Naive B cell (primary cell): ENCODE data around the gene XDH. TPM values are rescaled to one million over a fixed set of nuclear protein-coding genes. Genes with fewer than 3 reads are reported as not detected.

ENCODE experiments used
- ATAC-seq, 2 donors: fragments of 150-1000 bp; cut with Tn5 transposase; 2 replicates each; pipeline ENCODE4 v1.10.0; 2021; ENCODE audit warnings: low read depth in 2 of 2, mild to moderate bottlenecking in 2 of 2, moderate library complexity in 2 of 2
- DNase-seq: peaks from one replicate; pipeline ENCODE4 v3.0.0; 2022
- H3K27ac Mint-ChIP-seq, 6 donors: one replicate each; pipeline ENCODE4 v1.8.0; 2020 to 2022; ENCODE audit warnings: mild to moderate bottlenecking in 6 of 6, mixed read lengths in 6 of 6, moderate library complexity in 5 of 6, inconsistent platforms in 2 of 6
- H3K27me3 Mint-ChIP-seq, 3 donors: one replicate each; pipeline ENCODE4 v1.8.0; 2021 to 2022; ENCODE audit warnings: mixed read lengths in 3 of 3, mild to moderate bottlenecking in 1 of 3
- H3K36me3 Mint-ChIP-seq, 2 donors: one replicate each; pipeline ENCODE4 v1.8.0; 2020 to 2022; ENCODE audit warnings: mixed read lengths in 2 of 2, inconsistent platforms in 1 of 2, mild to moderate bottlenecking in 1 of 2
- H3K4me1 Mint-ChIP-seq, 3 donors: one replicate each; pipeline ENCODE4 v1.8.0; 2020 to 2022; ENCODE audit warnings: mixed read lengths in 3 of 3, inconsistent platforms in 1 of 3, mild to moderate bottlenecking in 1 of 3, moderate library complexity in 1 of 3
- H3K4me3 Mint-ChIP-seq, 8 donors: one replicate each; pipeline ENCODE4 v1.8.0; 2020 to 2022; ENCODE audit warnings: mild to moderate bottlenecking in 8 of 8, mixed read lengths in 8 of 8, moderate library complexity in 8 of 8, inconsistent platforms in 2 of 8
- H3K9me3 Mint-ChIP-seq, 7 donors: one replicate each; pipeline ENCODE4 v1.8.0; 2020 to 2022; ENCODE audit warnings: mixed read lengths in 7 of 7, mild to moderate bottlenecking in 5 of 7, inconsistent platforms in 2 of 7, moderate library complexity in 1 of 7
- polyA plus RNA-seq, 6 donors: library from polyadenylated mRNA; unstranded; fragments of 300-500 nt; fragmentation: Illumina TruSeq; gene quantifications; one replicate each; pipeline ENCODE4 v1.2.3, GENCODE V29; 2021; ENCODE audit warnings: low read depth in 6 of 6

XDH gene
- polyA plus RNA-seq, 6 donors from 2014 or later = not detected

DNA sequence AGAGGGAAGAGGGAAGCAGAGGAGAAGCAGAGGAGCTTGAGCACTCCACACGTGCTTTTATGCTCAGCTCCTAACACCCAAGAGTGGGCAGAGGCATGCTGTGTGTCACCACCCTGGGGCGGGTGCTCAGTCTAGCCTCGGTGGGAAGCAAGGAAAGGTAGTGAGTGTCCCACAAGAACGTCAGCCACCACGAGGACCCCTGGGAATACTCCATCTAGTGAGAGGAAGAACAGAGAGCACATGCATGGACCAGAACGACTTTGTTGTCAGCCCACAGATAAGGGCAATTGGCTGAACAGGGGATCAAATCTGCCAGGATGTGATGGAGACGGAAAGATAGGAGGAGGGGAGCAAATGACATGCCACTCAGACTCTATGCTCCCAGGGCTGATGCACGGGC is 83.4 kb downstream of the XDH start:
- peak overlapping the region in 1 of 6 donors; percentile 83 for H3K27ac Mint-ChIP-seq
- peaks cover 5 to 11% (median 5%) of the 10 kb centered on the region in 3 donors for H3K4me1 Mint-ChIP-seq
- ATAC-seq (no peak), DNase-seq (no peak)
- peaks cover 0 to 14% (median 9%) of the 10 kb centered on the region in 3 donors for H3K27me3 Mint-ChIP-seq
- no peak overlapping the region for H3K4me3 Mint-ChIP-seq
- H3K9me3 Mint-ChIP-seq = no peaks in the 10 kb centered on the region
- no peaks in the 10 kb centered on the region for H3K36me3 Mint-ChIP-seq

DNA sequence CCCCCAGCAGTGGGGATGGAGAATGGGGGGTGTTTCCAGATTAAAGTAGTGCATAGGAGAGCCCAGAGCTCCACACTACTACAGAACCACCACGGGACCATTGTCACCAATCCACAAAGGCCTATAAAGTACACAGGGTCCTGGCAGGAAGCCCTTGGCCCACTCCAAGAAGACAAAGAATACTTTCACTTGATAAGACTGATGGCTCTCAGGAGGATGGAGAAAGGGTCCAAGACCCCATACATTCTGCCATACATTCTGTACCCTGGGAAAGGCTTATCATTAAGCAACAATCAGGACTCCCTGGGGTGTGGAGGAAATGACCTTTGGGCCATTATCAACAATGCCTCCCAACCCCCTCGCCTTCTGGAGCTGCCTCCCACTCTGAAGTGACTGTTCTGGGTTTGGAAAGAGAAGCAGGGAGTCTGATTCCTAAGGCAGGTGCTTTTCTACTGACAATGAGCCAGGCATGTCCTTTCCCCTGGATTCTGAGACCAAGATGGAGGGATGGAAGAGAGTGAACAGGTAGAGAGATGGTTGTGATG is 85.4 kb downstream of the XDH start:
- Mint-ChIP-seq H3K4me1 (peaks cover 11 to 19% (median 13%) of the 10 kb centered on the region in 3 donors), H3K27ac (peak overlapping the region in 1 of 6 donors; percentile 6), H3K27me3 (peaks cover 0 to 14% (median 5%) of the 10 kb centered on the region in 3 donors), H3K4me3 (no peak overlapping the region), H3K36me3 (no peaks in the 10 kb centered on the region), H3K9me3 (no peaks in the 10 kb centered on the region)
- ATAC-seq (no peak), DNase-seq (no peak)

DNA sequence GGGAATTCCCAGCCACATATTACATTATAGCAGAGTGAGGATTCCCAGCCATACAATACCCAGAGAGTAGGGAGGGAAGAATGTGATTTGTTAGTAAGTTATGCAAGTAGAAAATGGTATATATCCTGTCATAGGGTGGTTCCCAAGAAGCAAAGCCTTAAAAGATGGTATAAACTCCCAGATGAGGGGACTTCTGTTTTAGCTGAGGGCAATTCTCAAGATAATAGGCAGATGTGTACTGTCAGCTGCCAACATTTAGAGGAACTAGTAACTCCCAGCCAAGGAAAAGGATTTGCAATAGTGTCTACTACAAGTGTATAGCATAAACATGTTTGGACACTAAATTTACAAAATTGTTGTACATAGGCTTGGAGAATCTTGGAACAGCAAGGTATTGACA is 86.5 kb downstream of the XDH start:
- DNase-seq (no peak), ATAC-seq (no peak)
- no peak overlapping the region for H3K4me3 Mint-ChIP-seq
- no peaks in the 10 kb centered on the region for H3K9me3 Mint-ChIP-seq
- H3K4me1 Mint-ChIP-seq = peaks cover 21 to 23% (median 22%) of the 10 kb centered on the region in 3 donors
- no peaks in the 10 kb centered on the region for H3K36me3 Mint-ChIP-seq
- peaks cover 0 to 14% (median 0%) of the 10 kb centered on the region in 3 donors for H3K27me3 Mint-ChIP-seq
- no peak overlapping the region for H3K27ac Mint-ChIP-seq

DNA sequence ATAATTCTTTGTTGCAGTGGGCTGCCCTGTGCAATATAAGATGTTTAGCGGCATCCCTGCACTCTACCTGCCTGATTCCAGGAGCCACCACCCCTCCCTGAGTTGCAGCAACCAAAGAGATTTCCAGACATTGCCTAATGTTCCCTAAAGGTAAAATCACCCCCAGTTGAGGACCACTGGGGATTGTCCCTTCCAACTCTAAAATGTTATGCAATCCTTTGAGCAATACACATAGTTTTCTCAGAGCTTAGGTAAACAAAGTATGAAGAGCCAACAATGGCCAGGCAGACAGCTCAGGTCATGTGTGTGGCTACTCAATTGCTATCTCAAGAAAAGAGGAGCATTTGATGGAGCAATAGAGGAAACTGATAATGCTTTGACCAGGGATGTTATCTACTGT is 87.0 kb downstream of the XDH start:
- Mint-ChIP-seq H3K27me3 (peaks cover 0 to 9% (median 0%) of the 10 kb centered on the region in 3 donors), H3K4me3 (no peak overlapping the region), H3K27ac (peak overlapping the region in 1 of 6 donors; percentile 15), H3K9me3 (no peaks in the 10 kb centered on the region), H3K36me3 (no peaks in the 10 kb centered on the region), H3K4me1 (peaks cover 24 to 27% (median 27%) of the 10 kb centered on the region in 3 donors)
- ATAC-seq (no peak), DNase-seq (no peak)

DNA sequence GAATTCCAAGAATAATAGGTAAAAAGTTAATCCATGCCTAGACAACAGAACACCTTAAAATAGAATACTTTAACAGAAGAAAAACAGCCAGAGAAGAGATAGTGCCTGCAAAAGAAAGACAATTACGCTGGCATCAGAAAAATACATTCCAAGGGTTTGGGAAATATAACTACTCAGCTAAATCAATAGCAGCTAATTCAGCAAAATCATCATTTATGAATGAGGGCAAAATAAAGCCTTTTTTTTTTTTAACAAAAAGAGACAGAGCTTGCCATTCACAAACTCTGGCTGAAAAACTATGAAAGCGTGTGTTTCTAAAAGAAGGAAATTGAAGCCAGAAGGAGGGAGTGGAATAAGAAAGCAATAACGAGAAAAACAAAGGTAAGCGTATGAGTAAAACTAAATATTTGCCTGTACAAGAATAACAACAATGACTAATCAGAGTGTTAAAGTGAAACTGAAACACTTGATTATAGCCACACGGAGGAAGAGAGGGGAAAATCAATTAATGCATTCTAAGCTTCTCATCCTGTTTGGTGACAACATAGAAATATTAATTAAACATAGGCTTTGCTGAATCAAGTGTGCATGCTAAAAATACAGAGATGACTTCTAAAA is 90.4 kb downstream of the XDH start:
- peak; percentile 32 to 51 for ATAC-seq
- peak overlapping the region in 7 of 8 donors; percentile 49 to 78 (median 64) for H3K4me3 Mint-ChIP-seq
- H3K27me3 Mint-ChIP-seq = no peaks in the 10 kb centered on the region
- no peaks in the 10 kb centered on the region for H3K36me3 Mint-ChIP-seq
- no peaks in the 10 kb centered on the region for H3K9me3 Mint-ChIP-seq
- DNase-seq = no peak
- peak overlapping the region in 5 of 6 donors; percentile 23 to 63 (median 39) for H3K27ac Mint-ChIP-seq
- peaks cover 33 to 38% (median 34%) of the 10 kb centered on the region in 3 donors for H3K4me1 Mint-ChIP-seq

DNA sequence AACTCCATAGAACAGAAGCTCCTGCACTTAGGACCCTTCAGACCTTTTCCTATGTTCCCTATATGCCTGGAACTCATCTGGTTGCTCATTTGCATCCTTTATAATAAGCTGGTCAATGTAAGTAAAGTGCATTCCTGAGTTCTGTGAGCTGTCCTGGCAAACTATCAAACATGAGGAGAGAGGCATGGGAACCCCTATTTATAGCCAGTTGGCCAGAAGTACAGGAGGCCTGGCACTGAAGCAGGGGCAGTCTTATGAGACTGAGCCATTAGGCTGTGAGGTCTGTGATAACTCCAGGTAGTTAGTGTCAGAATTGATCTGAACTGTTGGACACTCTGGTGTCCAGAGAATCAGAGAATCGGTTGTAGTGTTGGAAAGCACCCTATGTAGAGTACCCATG is 92.2 kb downstream of the XDH start:
- Mint-ChIP-seq H3K36me3 (no peaks in the 10 kb centered on the region), H3K4me1 (peaks cover 47 to 50% (median 49%) of the 10 kb centered on the region in 3 donors), H3K4me3 (no peak overlapping the region), H3K27me3 (no peaks in the 10 kb centered on the region), H3K9me3 (no peaks in the 10 kb centered on the region), H3K27ac (peak overlapping the region in 5 of 6 donors; percentile 24 to 67 (median 63))
- no peak for DNase-seq
- ATAC-seq = no peak

DNA sequence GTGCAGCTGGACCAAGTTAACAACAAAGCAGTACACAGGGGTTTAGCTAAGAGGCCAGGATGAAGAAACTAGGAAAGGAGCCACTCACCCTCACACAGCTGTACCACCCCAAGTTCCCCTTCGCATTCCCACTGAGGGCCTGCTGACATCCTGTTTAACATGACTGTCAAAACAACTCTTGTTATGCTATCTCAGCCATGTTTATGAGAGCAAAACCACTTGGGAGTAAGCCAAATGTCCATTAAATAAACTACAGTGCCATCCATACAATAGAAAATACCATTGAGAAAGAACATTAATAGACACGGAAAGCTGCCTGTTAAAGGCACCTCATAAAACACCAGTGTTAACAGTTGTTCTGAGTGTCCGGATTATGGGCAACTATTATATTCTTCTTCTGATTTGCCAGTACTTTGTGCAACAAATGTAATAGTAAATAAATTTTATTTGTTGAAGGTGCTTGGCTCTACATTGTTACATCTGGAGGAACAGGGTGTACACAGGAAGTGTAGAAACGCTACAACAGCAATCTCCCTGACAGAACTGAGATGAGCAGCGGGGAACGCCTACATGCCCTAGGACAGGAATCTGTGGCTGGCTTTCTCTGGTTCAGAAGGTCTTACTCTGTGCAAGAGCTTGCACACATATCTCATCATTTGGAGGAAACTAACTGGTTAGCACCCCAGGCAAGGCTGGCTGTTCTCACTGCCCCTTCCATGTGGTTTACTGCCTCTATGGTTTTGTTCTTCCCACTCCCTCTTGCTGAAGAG is 95.0 kb downstream of the XDH start:
- DNase-seq = no peak
- H3K27ac Mint-ChIP-seq = peak overlapping the region; percentile 5 to 90 (median 86)
- H3K4me1 Mint-ChIP-seq = peaks cover 49 to 56% (median 51%) of the 10 kb centered on the region in 3 donors
- H3K4me3 Mint-ChIP-seq = peak overlapping the region; percentile 21 to 86 (median 67)
- peak; percentile 60 to 62 for ATAC-seq
- H3K36me3 Mint-ChIP-seq = no peaks in the 10 kb centered on the region
- H3K27me3 Mint-ChIP-seq = no peaks in the 10 kb centered on the region
- H3K9me3 Mint-ChIP-seq = no peaks in the 10 kb centered on the region

DNA sequence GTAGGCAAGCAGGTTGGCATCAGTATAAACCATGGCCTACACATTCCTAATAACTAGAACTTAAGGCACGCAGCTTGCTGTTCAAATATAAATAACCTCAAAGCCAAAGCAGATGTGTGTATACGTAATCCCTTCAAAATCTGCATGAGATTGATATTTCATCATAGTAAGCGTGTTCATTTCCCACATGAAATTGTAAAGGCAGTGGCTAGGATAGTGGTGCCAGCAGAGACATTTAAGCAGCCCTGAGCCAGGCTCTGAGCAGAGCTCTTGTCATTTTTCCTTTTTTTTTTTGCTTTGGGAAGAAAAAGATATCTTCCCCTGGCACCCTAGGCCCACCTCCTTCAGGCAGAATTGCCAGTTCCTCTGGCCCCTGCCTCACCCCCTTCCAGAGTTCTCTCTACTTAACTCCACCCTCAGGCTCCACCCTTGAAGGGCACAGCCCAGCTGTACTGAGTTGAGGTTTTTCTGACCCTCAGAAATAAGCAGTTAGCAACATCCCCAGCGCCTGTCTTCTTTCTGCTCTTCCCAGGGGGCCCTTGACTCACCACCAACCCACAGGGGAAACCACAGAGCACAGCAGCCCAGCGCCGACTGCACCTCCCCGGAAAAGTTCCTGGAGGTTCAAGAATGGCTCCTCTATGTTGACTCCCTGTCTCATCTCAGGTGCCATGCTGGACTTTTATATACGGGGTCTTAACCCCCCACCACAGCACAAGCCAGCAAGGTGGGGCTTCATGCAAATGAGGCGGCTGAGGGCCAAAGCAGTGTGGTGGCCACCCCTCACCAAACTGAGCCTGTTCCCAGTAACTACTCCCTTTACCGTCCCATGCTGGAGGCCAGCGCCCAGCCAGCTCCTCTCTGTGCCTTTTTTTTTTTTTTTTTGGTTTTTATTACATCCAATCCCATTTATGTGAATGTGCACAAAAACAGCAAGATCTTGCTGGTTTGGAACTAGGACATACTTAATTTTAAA is 95.9 kb downstream of the XDH start:
- Mint-ChIP-seq H3K4me3 (peak overlapping the region; percentile 42 to 86 (median 74)), H3K27me3 (no peaks in the 10 kb centered on the region), H3K36me3 (no peaks in the 10 kb centered on the region), H3K27ac (peak overlapping the region; percentile 86 to 95 (median 90)), H3K9me3 (no peaks in the 10 kb centered on the region), H3K4me1 (peaks cover 40 to 47% (median 42%) of the 10 kb centered on the region in 3 donors)
- ATAC-seq (peak; percentile 70 to 80), DNase-seq (peak; percentile 15)

DNA sequence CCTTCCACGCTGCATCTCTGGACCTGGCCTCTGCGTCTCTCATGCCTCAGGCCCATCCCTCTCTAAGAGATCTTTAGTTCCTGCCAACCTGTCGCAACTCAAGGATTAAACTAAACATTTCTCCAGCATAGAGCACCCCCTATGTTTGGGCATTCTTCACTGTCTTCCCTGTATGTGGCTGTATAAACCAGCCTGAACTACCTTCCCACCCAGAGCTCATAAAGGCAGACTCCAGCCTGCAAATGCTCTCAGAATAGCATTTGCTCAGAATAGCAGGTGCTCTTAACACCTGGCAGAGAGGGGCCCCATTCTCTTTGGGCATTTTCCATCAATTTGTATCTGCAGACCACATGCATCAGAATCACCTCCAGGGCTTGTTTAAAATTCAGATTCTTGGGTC is 97.1 kb downstream of the XDH start:
- DNase-seq (no peak), ATAC-seq (no peak)
- H3K27me3 Mint-ChIP-seq = no peaks in the 10 kb centered on the region
- peak overlapping the region in 3 of 6 donors; percentile 41 to 92 (median 79) for H3K27ac Mint-ChIP-seq
- H3K9me3 Mint-ChIP-seq = no peaks in the 10 kb centered on the region
- H3K4me3 Mint-ChIP-seq = no peak overlapping the region
- H3K4me1 Mint-ChIP-seq = peaks cover 32 to 35% (median 34%) of the 10 kb centered on the region in 3 donors
- no peaks in the 10 kb centered on the region for H3K36me3 Mint-ChIP-seq

DNA sequence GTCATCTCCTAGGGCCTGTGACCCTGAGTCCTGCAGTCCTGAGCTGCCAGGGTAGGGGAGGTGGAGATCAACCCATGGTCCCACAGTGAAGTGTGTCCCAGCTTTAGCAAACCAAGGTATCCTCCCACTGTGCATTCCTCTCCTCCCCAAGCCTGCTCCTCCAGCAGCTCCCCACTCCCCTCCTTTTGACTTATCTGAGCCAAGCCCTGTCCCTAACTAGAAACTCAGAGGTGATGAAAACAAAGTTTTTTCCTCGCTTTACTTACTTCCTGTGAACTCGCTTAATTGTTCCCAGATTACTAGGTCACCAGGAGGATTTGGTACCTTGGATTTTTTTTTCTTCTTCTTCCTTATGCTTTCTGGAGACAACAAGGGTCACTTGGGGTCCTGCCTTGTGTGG is 99.8 kb downstream of the XDH start:
- Mint-ChIP-seq H3K36me3 (peaks cover 0 to 10% of the 10 kb centered on the region in 2 donors), H3K9me3 (peaks cover 0 to 12% (median 6%) of the 10 kb centered on the region in 7 donors), H3K27me3 (peaks cover 0 to 11% (median 9%) of the 10 kb centered on the region in 3 donors), H3K4me1 (peaks cover 26 to 28% (median 27%) of the 10 kb centered on the region in 3 donors), H3K27ac (peak overlapping the region in 1 of 6 donors; percentile 9), H3K4me3 (no peak overlapping the region)
- DNase-seq = no peak
- ATAC-seq = no peak

DNA sequence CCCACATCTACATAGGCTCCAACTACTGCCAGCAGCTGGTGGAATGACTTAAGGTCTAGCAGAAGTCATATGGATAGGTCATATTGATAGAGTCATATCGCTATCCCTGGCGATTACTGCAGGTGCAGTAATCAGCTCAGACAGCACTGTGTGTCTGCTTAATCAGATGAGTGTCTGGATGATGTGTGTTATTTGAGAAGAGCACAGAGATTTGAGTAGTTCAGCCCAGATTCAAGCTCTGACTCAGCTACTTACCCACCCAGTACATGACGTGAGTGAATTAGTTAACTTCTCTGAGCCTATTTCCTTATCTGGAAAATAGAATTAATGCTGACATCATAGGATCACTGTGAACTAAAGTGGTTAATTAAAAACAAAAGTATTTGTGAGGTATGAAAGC is 101.6 kb downstream of the XDH start:
- H3K4me3 Mint-ChIP-seq = no peak overlapping the region
- peaks cover 8 to 12% (median 10%) of the 10 kb centered on the region in 3 donors for H3K4me1 Mint-ChIP-seq
- H3K9me3 Mint-ChIP-seq = peaks cover 5 to 22% (median 11%) of the 10 kb centered on the region in 7 donors
- H3K36me3 Mint-ChIP-seq = peaks cover 0 to 16% of the 10 kb centered on the region in 2 donors
- DNase-seq (no peak), ATAC-seq (no peak)
- H3K27ac Mint-ChIP-seq = peak overlapping the region in 1 of 6 donors; percentile 21
- H3K27me3 Mint-ChIP-seq = peaks cover 0 to 11% (median 9%) of the 10 kb centered on the region in 3 donors

DNA sequence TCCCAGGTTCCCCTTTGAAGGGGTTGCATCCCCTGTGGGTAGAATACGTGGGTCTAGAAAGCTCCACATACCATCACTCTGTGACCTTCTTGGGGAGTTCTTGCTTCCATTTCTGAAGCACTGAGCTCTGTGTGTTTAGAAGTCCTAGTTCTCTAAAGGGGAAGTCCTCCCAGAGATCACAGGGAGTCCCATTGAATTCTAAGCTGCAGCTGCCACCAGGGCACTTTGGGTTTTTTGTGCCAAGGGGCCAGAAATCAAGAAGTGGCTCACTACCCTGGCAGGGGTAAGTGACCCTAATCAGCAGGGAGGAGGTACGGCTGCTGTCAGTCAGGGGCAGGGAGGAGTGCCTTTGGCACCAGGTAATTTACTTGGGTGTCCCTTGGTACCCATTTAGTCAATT is 109.7 kb downstream of the XDH start:
- ATAC-seq (peak in 1 of 2 donors; percentile 14), DNase-seq (no peak)

More for the DNA sequence above, 109.7 kb downstream of the XDH start:
- H3K36me3 Mint-ChIP-seq = peaks cover 0 to 6% of the 10 kb centered on the region in 2 donors
- H3K27me3 Mint-ChIP-seq = no peaks in the 10 kb centered on the region
- no peak overlapping the region for H3K4me3 Mint-ChIP-seq
- no peak overlapping the region for H3K27ac Mint-ChIP-seq
- H3K9me3 Mint-ChIP-seq = peaks cover 2 to 11% (median 7%) of the 10 kb centered on the region in 7 donors
- no peaks in the 10 kb centered on the region for H3K4me1 Mint-ChIP-seq
